Uterus (tissue), 4 donors: ENCODE data around the gene LRP1B. TPM values are rescaled to one million over a fixed set of nuclear protein-coding genes. Genes with fewer than 3 reads are reported as not detected.

Source experiments
- DNase-seq, 2 donors: peaks; one replicate each; pipeline ENCODE4 v3.0.0-alpha.2; 2019 to 2020
- H3K27ac ChIP-seq, 2 donors: fragments of 200-600 bp; sonication (generic); 1 replicate in 1 of 2; 2 replicates in 1 of 2; pipeline ENCODE4 v1.5.1; 2016 to 2018
- H3K27me3 ChIP-seq, 2 donors: fragments of 200-600 bp; sonication (generic); one replicate each; pipeline ENCODE4 v1.5.1; 2018 to 2019; ENCODE audit warnings: control low read depth in 1 of 2
- H3K36me3 ChIP-seq, 2 donors: fragments of 200-600 bp; sonication (generic); one replicate each; pipeline ENCODE4 v1.5.1; 2019; ENCODE audit warnings: control low read depth in 1 of 2
- H3K4me1 ChIP-seq, 2 donors: fragments of 200-600 bp; sonication (generic); one replicate each; pipeline ENCODE4 v1.5.1; 2018 to 2019; ENCODE audit warnings: control low read depth in 1 of 2
- H3K4me3 ChIP-seq, 2 donors: fragments of 200-600 bp; sonication (generic); 1 replicate in 1 of 2; 2 replicates in 1 of 2; pipeline ENCODE4 v1.5.1; 2018 to 2019; ENCODE audit warnings: mild to moderate bottlenecking in 1 of 2
- H3K9me3 ChIP-seq, 2 donors: fragments of 200-600 bp; sonication (generic); one replicate each; pipeline ENCODE4 v1.5.1; 2019; ENCODE audit warnings: control low read depth in 1 of 2
- POLR2A ChIP-seq, 2 donors: fragments of 450-650 bp; IDR thresholded peaks; one replicate each; pipeline ENCODE4 v1.6.1; 2016; ENCODE audit warnings: antibody characterized with exemption in 2 of 2, mild to moderate bottlenecking in 1 of 2, moderate library complexity in 1 of 2
- intact Hi-C: fragments of 100-400 bp; cut with DNase I; formaldehyde crosslinking; loops from one replicate; pipeline ENCODE4 v1.15.1; 2023; ENCODE audit warnings: low total_unique reads
- total RNA-seq, 4 donors: library from RNA; depleted of rRNA in 3 of 4; stranded (reverse); fragments of >200 nt in 3 of 4; gene quantifications; one replicate each; pipeline versions ENCODE4 v1.1.0 to v1.2.4, GENCODE V29; 2014 to 2023
- TF ChIP-seq, protein P1 (sequence below), 4 experiments: fragments of 200-600 bp in 2 of 4; fragments of 450-650 bp in 2 of 4; sonication (generic) in 2 of 4; IDR thresholded peaks; one replicate each; pipeline ENCODE4 v1.5.1; 2016 to 2019; ENCODE audit warnings: antibody characterized with exemption in 4 of 4, mild to moderate bottlenecking in 2 of 4, moderate library complexity in 1 of 4
- donor health status: DM: yes; HTN: yes; CAD: no.

The LRP1B gene
- total RNA-seq, 4 donors from 2014 or later = 0.29 to 7.3 (median 0.79) TPM; not detected in 1

DNA sequence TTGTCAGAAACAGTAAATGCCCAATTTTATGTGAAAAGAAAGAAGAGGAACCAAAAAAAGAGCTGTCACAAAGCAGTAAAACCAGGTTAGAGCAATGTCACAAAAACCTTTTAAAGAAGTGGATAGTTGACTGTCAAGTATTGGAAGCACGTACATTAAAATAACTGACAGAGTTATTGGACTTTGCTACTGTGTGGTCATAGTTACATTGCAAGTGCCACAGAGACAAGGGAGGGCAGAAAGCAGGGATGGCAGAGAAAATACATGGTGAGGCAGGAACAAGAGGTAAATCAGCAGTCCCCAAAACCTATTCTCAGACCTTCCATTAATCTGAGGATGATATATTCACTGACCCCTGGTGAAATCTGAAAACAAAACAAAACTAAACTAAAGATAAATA is 116.3 kb downstream of the LRP1B start:
- H3K27ac ChIP-seq = no peak overlapping the region
- intact Hi-C loops = no loop called here

DNA sequence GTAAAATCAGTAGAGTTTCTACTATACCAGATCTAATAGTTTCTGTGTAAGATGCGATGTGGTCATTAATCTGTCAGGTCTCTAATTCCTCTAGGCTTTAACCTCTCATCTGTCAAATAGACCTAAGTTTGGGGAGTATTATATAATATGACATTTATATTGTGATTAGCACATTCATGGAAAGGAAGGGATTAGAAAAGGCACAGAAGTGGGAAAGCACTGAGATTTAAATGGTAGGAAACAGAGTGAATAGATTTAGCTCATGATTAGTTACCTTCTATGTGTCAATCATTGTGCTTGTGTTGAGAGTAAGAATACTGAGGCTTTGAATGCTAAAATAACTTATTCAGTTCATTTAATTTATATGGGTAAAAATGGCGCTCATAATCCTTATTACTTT is 118.0 kb downstream of the LRP1B start:
- H3K27ac ChIP-seq = no peak overlapping the region
- H3K4me1 ChIP-seq = no peaks in the 10 kb centered on the region
- intact Hi-C loops = no loop called here
- no peaks in the 10 kb centered on the region for H3K36me3 ChIP-seq
- no peaks in the 10 kb centered on the region for H3K9me3 ChIP-seq
- TF ChIP-seq, protein P1, sequence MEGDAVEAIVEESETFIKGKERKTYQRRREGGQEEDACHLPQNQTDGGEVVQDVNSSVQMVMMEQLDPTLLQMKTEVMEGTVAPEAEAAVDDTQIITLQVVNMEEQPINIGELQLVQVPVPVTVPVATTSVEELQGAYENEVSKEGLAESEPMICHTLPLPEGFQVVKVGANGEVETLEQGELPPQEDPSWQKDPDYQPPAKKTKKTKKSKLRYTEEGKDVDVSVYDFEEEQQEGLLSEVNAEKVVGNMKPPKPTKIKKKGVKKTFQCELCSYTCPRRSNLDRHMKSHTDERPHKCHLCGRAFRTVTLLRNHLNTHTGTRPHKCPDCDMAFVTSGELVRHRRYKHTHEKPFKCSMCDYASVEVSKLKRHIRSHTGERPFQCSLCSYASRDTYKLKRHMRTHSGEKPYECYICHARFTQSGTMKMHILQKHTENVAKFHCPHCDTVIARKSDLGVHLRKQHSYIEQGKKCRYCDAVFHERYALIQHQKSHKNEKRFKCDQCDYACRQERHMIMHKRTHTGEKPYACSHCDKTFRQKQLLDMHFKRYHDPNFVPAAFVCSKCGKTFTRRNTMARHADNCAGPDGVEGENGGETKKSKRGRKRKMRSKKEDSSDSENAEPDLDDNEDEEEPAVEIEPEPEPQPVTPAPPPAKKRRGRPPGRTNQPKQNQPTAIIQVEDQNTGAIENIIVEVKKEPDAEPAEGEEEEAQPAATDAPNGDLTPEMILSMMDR (IDR thresholded peaks at IDR 0.05) = no peak
- no peak for TF ChIP-seq POLR2A (IDR thresholded peaks at IDR 0.05)
- no peak for DNase-seq
- H3K4me3 ChIP-seq = no peak overlapping the region
- H3K27me3 ChIP-seq = no peaks in the 10 kb centered on the region

More for the DNA sequence above, 116.3 kb downstream of the LRP1B start:
- TF ChIP-seq POLR2A (IDR thresholded peaks at IDR 0.05) = no peak
- TF ChIP-seq, protein P1 (IDR thresholded peaks at IDR 0.05) = no peak
- no peak overlapping the region for H3K4me3 ChIP-seq
- H3K27me3 ChIP-seq = no peaks in the 10 kb centered on the region
- H3K9me3 ChIP-seq = no peaks in the 10 kb centered on the region
- H3K36me3 ChIP-seq = no peaks in the 10 kb centered on the region
- no peaks in the 10 kb centered on the region for H3K4me1 ChIP-seq
- no peak for DNase-seq

DNA sequence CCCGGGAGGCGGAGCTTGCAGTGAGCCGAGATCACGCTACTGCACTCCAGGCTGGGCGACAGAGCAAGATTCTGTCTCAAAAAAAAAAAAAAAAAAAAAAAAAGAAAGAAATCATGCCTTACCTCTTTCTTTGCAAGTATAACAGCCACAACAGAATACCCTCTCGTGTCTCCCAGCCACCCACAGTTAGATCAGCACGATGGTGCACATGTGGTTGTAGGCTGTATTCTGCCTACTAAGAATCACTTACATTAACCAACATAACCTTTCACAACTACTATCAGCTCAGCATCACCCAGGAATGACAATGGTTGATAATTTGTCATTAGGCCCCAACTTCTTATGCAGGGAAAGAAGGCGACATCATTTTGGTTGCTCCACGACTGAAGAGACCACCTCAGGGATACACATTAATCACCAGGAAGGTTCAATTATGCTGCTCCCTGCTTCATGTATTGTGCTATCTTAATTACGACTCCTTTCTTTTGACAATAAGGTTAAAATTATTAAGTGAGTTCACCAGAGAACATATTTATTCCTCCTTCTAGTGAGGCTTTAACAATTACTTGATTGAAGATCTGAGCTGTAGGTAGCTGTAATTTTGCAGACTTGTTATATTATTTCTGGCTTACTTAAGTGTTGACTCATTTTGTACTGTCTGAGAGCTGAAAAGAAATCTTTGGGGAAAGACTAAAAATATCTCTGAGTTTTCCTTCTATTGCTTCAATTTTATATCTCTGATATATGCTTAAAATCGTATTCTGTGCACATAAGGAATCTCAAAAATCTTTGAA is 120.1 kb downstream of the LRP1B start:
- DNase-seq = no peak
- H3K9me3 ChIP-seq = no peaks in the 10 kb centered on the region
- no peak overlapping the region for H3K27ac ChIP-seq
- TF ChIP-seq, protein P1 (IDR thresholded peaks at IDR 0.05) = no peak
- TF ChIP-seq POLR2A (IDR thresholded peaks at IDR 0.05) = no peak
- intact Hi-C loops = no loop called here
- no peaks in the 10 kb centered on the region for H3K4me1 ChIP-seq
- H3K27me3 ChIP-seq = no peaks in the 10 kb centered on the region
- no peak overlapping the region for H3K4me3 ChIP-seq
- H3K36me3 ChIP-seq = no peaks in the 10 kb centered on the region

DNA sequence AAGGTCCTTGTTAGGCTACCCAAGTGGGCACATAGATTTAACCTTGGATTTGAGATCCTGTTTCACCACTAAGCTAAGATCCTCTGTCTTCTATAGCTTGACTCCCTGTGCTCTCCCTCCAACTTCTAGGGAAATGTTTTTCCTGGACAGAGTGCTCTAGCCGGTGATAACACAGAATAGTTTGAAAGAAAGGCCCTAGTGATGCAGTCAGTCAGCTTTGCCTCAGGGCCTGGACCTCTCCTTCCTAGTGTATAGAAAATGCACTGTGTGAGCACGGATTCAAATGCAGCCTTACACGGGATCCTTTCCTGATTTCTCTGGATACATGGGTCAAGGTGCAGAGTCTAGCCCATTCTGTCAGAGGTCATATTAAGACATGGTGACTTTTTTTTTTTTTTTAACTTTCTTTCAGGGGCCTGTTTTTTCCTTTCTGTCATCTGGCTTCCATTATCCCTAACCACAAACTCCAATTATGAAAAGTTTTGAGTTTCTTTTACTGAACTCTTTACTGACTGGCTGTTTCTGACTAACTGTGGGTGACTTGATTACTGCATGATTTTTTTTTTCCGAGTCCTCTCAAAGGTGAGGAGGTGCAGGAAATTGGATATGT is 122.6 kb downstream of the LRP1B start:
- no peak for TF ChIP-seq POLR2A (IDR thresholded peaks at IDR 0.05)
- TF ChIP-seq, protein P1 (IDR thresholded peaks at IDR 0.05) = no peak
- no peaks in the 10 kb centered on the region for H3K4me1 ChIP-seq
- H3K27me3 ChIP-seq = no peaks in the 10 kb centered on the region
- H3K27ac ChIP-seq = no peak overlapping the region
- no peak overlapping the region for H3K4me3 ChIP-seq
- no peak for DNase-seq
- intact Hi-C loops = no loop called here
- H3K36me3 ChIP-seq = no peaks in the 10 kb centered on the region
- no peaks in the 10 kb centered on the region for H3K9me3 ChIP-seq

DNA sequence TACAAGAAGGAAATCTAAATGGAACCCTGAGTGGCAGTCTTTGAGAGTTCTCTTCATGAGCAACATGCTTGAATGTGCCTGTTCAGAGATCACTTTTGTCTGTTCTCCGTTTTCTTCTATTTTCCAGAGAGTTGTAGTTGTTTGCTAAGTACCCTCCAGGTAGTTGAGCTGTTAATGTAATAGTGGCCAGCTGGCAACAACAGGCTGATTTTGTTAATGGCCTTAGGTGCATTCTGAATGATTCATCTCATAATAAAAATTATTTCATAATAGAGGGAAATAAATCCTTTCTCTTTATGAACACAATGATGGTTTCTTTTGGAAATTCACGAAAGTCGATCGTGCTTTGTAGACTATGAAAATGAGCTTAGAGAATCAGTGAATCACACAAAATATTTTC is 136.8 kb downstream of the LRP1B start:
- intact Hi-C loops = no loop called here
- Histone ChIP-seq H3K9me3 (no peaks in the 10 kb centered on the region), H3K4me3 (no peak overlapping the region), H3K27ac (no peak overlapping the region), H3K36me3 (no peaks in the 10 kb centered on the region), H3K27me3 (no peaks in the 10 kb centered on the region), H3K4me1 (no peaks in the 10 kb centered on the region)
- TF ChIP-seq, protein P1 (IDR thresholded peaks at IDR 0.05) = no peak
- no peak for TF ChIP-seq POLR2A (IDR thresholded peaks at IDR 0.05)
- DNase-seq = no peak
